HCT116 (cell line): Measurements from ENCODE around the gene GCLC. TPM values are rescaled to one million over a fixed set of nuclear protein-coding genes. Genes with fewer than 3 reads are reported as not detected.

Experiments used
- ATAC-seq: fragments of 200-7000 bp; cut with Tn5 transposase; 2 replicates; pipeline ENCODE4 v1.9.1; 2020; ENCODE audit warnings: mild to moderate bottlenecking, moderate library complexity
- BruUV-seq: library from RNA; stranded (reverse); fragments of 400-500 nt; replicated peaks from 2 replicates; lab custom pipeline; 2021; lab: Mats Ljungman, UMichigan
- CTCF ChIA-PET: fragments of 300-600 bp; sonication (Branson Sonifier 250); formaldehyde crosslinking; loops from one replicate; lab custom pipeline; 2021; ENCODE audit warnings: antibody characterized with exemption; lab: Charles Lee
- POLR2A ChIA-PET: fragments of 300-600, 350-600 bp; sonication (Branson Sonifier 250); formaldehyde crosslinking; loops from one replicate; lab custom pipeline; 2021; ENCODE audit warnings: antibody characterized with exemption; lab: Charles Lee
- RAD21 ChIA-PET, 2 experiments: fragments of 300-600 bp; sonication (Branson Sonifier 250); formaldehyde crosslinking; loops; one replicate each; lab custom pipeline; 2023; ENCODE audit warnings: low total read pairs in 2 of 2; ENCODE audit not compliant: uncharacterized antibody in 2 of 2, unreplicated experiment in 2 of 2, low non-redundant PET in 1 of 2; lab: Charles Lee
- DNase-seq: peaks from one replicate; pipeline ENCODE4 v3.0.0-alpha.2; 2010; ENCODE audit warnings: low read depth, low spot score
- H2AFZ ChIP-seq: fragments of 200-600 bp; shearing (Covaris generic), sonication (generic); 2 replicates; pipeline ENCODE4 v1.6.1; 2017; ENCODE audit warnings: low read depth, mixed run types, mixed read lengths, antibody characterized with exemption, low read length; ENCODE audit not compliant: poor library complexity, severe bottlenecking
- H3K27ac ChIP-seq: 2 replicates; pipeline ENCODE4 v1.5.1; 2012; ENCODE audit warnings: low read depth, low read length
- H3K27me3 ChIP-seq: fragments of 200-600 bp; sonication (generic); 2 replicates; pipeline ENCODE4 v1.6.1; 2016; ENCODE audit warnings: mixed run types, low read length, mixed read lengths; ENCODE audit not compliant: insufficient read depth
- H3K36me3 ChIP-seq, 2 experiments: fragments of 200-500 bp in 1 of 2; fragments of 200-600 bp in 1 of 2; sonication (Bioruptor generic) in 1 of 2; sonication (generic) in 1 of 2; 2 replicates each; pipeline versions ENCODE4 v1.5.1 to v1.6.1; 2014 to 2016; ENCODE audit warnings: low read length in 2 of 2, inconsistent platforms in 1 of 2, mixed read lengths in 1 of 2, mixed run types in 1 of 2; ENCODE audit not compliant: insufficient read depth in 2 of 2, control insufficient read depth in 1 of 2
- H3K4me1 ChIP-seq, 2 experiments: fragments of 200-600 bp in 1 of 2; sonication (generic) in 1 of 2; 2 replicates each; pipeline versions ENCODE4 v1.5.1 to v1.6.1; 2012 to 2017; ENCODE audit warnings: low read length in 2 of 2, inconsistent platforms in 1 of 2, mild to moderate bottlenecking in 1 of 2, mixed read lengths in 1 of 2, mixed run types in 1 of 2, moderate library complexity in 1 of 2; ENCODE audit not compliant: insufficient read depth in 2 of 2, control insufficient read depth in 1 of 2
- H3K4me2 ChIP-seq: fragments of 200-600 bp; sonication (generic); 2 replicates; pipeline ENCODE4 v1.6.1; 2017; ENCODE audit warnings: mixed run types, low read length, mixed read lengths
- H3K4me3 ChIP-seq, 2 experiments: fragments of 200-600 bp in 1 of 2; sonication (generic) in 1 of 2; replicated peaks in 1 of 2; 2 replicates each; pipeline ENCODE4 v1.5.1; 2011 to 2016; ENCODE audit warnings: low read length in 2 of 2, control low read depth in 1 of 2, low read depth in 1 of 2, mild to moderate bottlenecking in 1 of 2, mixed read lengths in 1 of 2, mixed run types in 1 of 2
- H3K79me2 ChIP-seq: fragments of 200-600 bp; sonication (generic); 2 replicates; pipeline ENCODE4 v1.6.1; 2017; ENCODE audit warnings: mild to moderate bottlenecking, mixed run types, low read length, moderate library complexity, mixed read lengths; ENCODE audit not compliant: insufficient read depth
- H3K9ac ChIP-seq: fragments of 200-600 bp; sonication (generic); 2 replicates; pipeline ENCODE4 v1.6.1; 2016; ENCODE audit warnings: low read length, mixed read lengths
- H3K9me2 ChIP-seq: fragments of 200-600 bp; sonication (generic), shearing (Covaris generic); 2 replicates; pipeline ENCODE4 v1.6.1; 2017; ENCODE audit warnings: mixed run types, mild to moderate bottlenecking, moderate library complexity; ENCODE audit not compliant: insufficient read depth
- H3K9me3 ChIP-seq, 2 experiments: fragments of 200-500 bp in 1 of 2; fragments of 200-600 bp in 1 of 2; sonication (Bioruptor generic) in 1 of 2; sonication (generic) in 1 of 2; 2 replicates each; pipeline ENCODE4 v1.6.1; 2014 to 2017; ENCODE audit warnings: low read length in 2 of 2, mixed read lengths in 2 of 2, inconsistent platforms in 1 of 2, low read depth in 1 of 2, mild to moderate bottlenecking in 1 of 2, mixed run types in 1 of 2, moderate library complexity in 1 of 2; ENCODE audit not compliant: control insufficient read depth in 1 of 2, insufficient read depth in 1 of 2
- H4K20me1 ChIP-seq: fragments of 200-600 bp; sonication (generic), shearing (Covaris generic); 2 replicates; pipeline ENCODE4 v1.6.1; 2017; ENCODE audit warnings: mixed run types, mild to moderate bottlenecking, moderate library complexity; ENCODE audit not compliant: insufficient read depth
- EZH2 ChIP-seq: fragments of 200-600 bp; sonication (generic); IDR thresholded peaks from 2 replicates; pipeline ENCODE4 v1.6.1; 2017; ENCODE audit warnings: antibody characterized with exemption, mixed run types
- FOSL1 ChIP-seq: IDR thresholded peaks from 2 replicates; pipeline ENCODE4 v1.6.1; 2012; ENCODE audit warnings: low read depth
- RAD21 ChIP-seq: IDR thresholded peaks from 2 replicates; pipeline ENCODE4 v1.6.1; 2012; ENCODE audit warnings: low read depth, mild to moderate bottlenecking
- SP1 ChIP-seq: IDR thresholded peaks from 2 replicates; pipeline ENCODE4 v1.6.1; 2012; ENCODE audit warnings: low read depth
- SRF ChIP-seq: IDR thresholded peaks from 2 replicates; pipeline ENCODE4 v1.6.1; 2012; ENCODE audit warnings: low read depth
- YY1 ChIP-seq: IDR thresholded peaks from 2 replicates; pipeline ENCODE4 v1.6.1; 2011; ENCODE audit warnings: low read length, low read depth, moderate library complexity, mild to moderate bottlenecking; ENCODE audit not compliant: insufficient replicate concordance; ENCODE audit errors: extremely low read depth
- intact Hi-C: fragments of 100-400 bp; cut with micrococcal nuclease; formaldehyde crosslinking; loops from 2 replicates; pipeline ENCODE4 v1.10.0; 2022
- total RNA-seq: library from RNA; stranded (reverse); gene quantifications from one replicate; pipeline ENCODE4 v1.2.1, GENCODE V29; 2021; ENCODE audit not compliant: unreplicated experiment
- TF ChIP-seq, protein P1 (sequence below): IDR thresholded peaks from 2 replicates; pipeline ENCODE4 v1.6.1; 2012; ENCODE audit warnings: low read depth
- TF ChIP-seq, protein P2 (sequence below): IDR thresholded peaks from 2 replicates; pipeline ENCODE4 v1.6.1; 2012

GCLC gene
- total RNA-seq, 1 experiment from 2014 or later: 72.0 TPM

DNA sequence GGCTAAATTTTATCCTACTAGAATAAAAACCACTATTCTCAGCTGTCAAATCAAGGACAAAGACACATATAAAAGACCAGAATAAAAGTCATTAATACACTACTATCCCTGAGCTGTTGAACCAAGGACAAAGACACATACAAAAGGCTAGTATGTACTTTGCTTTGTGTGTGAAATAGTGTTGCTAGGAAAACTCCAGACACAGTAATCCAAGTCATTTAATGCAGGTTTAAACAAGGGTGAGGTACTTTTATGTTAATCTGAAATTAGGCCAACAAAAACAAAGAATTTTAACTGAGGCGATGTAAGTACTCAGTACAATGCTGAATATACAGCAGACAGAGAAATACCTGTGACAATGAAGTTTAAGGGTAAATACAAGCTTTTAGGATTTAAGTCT is 18.9 kb downstream of the GCLC start (continued):
- TF ChIP-seq, protein P1, sequence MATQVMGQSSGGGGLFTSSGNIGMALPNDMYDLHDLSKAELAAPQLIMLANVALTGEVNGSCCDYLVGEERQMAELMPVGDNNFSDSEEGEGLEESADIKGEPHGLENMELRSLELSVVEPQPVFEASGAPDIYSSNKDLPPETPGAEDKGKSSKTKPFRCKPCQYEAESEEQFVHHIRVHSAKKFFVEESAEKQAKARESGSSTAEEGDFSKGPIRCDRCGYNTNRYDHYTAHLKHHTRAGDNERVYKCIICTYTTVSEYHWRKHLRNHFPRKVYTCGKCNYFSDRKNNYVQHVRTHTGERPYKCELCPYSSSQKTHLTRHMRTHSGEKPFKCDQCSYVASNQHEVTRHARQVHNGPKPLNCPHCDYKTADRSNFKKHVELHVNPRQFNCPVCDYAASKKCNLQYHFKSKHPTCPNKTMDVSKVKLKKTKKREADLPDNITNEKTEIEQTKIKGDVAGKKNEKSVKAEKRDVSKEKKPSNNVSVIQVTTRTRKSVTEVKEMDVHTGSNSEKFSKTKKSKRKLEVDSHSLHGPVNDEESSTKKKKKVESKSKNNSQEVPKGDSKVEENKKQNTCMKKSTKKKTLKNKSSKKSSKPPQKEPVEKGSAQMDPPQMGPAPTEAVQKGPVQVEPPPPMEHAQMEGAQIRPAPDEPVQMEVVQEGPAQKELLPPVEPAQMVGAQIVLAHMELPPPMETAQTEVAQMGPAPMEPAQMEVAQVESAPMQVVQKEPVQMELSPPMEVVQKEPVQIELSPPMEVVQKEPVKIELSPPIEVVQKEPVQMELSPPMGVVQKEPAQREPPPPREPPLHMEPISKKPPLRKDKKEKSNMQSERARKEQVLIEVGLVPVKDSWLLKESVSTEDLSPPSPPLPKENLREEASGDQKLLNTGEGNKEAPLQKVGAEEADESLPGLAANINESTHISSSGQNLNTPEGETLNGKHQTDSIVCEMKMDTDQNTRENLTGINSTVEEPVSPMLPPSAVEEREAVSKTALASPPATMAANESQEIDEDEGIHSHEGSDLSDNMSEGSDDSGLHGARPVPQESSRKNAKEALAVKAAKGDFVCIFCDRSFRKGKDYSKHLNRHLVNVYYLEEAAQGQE: no peak
- TF ChIP-seq SRF (no peak), EZH2 (no peak), SP1 (no peak)

DNA sequence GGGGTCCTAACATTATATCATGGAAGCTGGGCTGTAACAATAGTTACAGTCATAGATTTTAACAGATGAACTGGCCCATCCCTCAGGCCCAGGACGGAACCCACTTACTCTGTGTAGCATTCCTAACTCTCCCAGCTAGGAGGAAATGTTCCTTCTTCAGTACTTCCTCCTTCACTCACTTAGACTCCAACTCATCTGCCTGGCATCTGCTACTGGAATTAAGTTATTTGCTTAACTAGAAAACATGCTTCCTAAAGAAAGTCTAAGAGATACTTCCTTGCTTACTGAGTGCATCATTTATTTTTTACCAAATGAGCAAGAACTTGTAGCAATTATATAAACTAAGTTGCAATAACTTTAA is 20.5 kb downstream of the GCLC start:
- Histone ChIP-seq H3K79me2 (peaks cover 75% of the 10 kb centered on the region), H3K27ac (no peak overlapping the region), H3K9me3 (no peaks in the 10 kb centered on the region), H3K4me3 (no peak overlapping the region), H4K20me1 (peaks cover 12% of the 10 kb centered on the region; the same call in 1 of the 2 replicates), H3K4me2 (no peak overlapping the region), H3K9me2 (no peaks in the 10 kb centered on the region), H3K4me1 (peaks cover 0 to 15% of the 10 kb centered on the region in 2 experiments; a peak in 1 of 4 replicates), H2AFZ (no peak overlapping the region), H3K9ac (no peak overlapping the region), H3K27me3 (no peaks in the 10 kb centered on the region), H3K36me3 (peaks cover 0 to 6% of the 10 kb centered on the region in 2 experiments; a peak in 1 of 4 replicates)
- intact Hi-C loops: no loop called here
- ChIA-PET POLR2A (no interaction called here), RAD21 (no interaction called here), CTCF (interaction anchor here (1.9 kb wide), 1 partner anchor 31 kb away, joined by 4 read pairs; no protein-coding TSS in a partner anchor)
- no peak for ATAC-seq
- BruUV-seq: no TSS peak
- TF ChIP-seq, protein P2, sequence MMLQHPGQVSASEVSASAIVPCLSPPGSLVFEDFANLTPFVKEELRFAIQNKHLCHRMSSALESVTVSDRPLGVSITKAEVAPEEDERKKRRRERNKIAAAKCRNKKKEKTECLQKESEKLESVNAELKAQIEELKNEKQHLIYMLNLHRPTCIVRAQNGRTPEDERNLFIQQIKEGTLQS: no peak
- TF ChIP-seq RAD21 (no peak), YY1 (no peak), FOSL1 (no peak)
- TF ChIP-seq, all 23 proteins: peak for 0
- DNase-seq: no peak
